NT2/D1 (cell line): Measurements from ENCODE around the gene DHX32.

Experiments
- YY1 ChIP-seq: IDR thresholded peaks from 2 replicates; pipeline ENCODE4 v1.6.1; 2011; ENCODE audit not compliant: insufficient read length, insufficient read depth
- ZNF274 ChIP-seq: IDR thresholded peaks from 2 replicates; pipeline ENCODE4 v1.6.1; 2011; ENCODE audit warnings: mild to moderate bottlenecking, low read depth, low read length

GRCh38 chr10:125849448-125849847 lies 31.6 kb downstream of the DHX32 start:
- TF ChIP-seq YY1 (no peak), ZNF274 (no peak)
